Measurements from ENCODE around the gene SGO1. TPM values are rescaled to one million over a fixed set of nuclear protein-coding genes. Genes with fewer than 3 reads are reported as not detected.

Gene SGO1
- total RNA-seq, 4 donors from 2014 or later = 0.33 to 0.67 (median 0.46) TPM; not detected in 1

- peaks cover 0 to 9% of the 10 kb centered on the region in 2 donors for H3K36me3 ChIP-seq
- H3K27ac ChIP-seq = no peak overlapping the region
- intact Hi-C loops (cut with DNase I) = no loop called here
Measured at GRCh38 chr3:20145874-20146273, 40.1 kb downstream of the SGO1 start.

GRCh38 chr3:20143519-20143918 lies 42.5 kb downstream of the SGO1 start:
- Histone ChIP-seq H3K4me1 (no peaks in the 10 kb centered on the region), H3K4me3 (replicated peaks in 1 of 3) (no peak overlapping the region), H3K36me3 (peaks cover 0 to 13% of the 10 kb centered on the region in 2 donors), H3K27ac (no peak overlapping the region), H3K9me3 (no peaks in the 10 kb centered on the region), H3K27me3 (no peaks in the 10 kb centered on the region)
- TF ChIP-seq, protein P1, sequence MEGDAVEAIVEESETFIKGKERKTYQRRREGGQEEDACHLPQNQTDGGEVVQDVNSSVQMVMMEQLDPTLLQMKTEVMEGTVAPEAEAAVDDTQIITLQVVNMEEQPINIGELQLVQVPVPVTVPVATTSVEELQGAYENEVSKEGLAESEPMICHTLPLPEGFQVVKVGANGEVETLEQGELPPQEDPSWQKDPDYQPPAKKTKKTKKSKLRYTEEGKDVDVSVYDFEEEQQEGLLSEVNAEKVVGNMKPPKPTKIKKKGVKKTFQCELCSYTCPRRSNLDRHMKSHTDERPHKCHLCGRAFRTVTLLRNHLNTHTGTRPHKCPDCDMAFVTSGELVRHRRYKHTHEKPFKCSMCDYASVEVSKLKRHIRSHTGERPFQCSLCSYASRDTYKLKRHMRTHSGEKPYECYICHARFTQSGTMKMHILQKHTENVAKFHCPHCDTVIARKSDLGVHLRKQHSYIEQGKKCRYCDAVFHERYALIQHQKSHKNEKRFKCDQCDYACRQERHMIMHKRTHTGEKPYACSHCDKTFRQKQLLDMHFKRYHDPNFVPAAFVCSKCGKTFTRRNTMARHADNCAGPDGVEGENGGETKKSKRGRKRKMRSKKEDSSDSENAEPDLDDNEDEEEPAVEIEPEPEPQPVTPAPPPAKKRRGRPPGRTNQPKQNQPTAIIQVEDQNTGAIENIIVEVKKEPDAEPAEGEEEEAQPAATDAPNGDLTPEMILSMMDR (IDR thresholded peaks at IDR 0.05) = no peak
- no peak for TF ChIP-seq POLR2A (IDR thresholded peaks at IDR 0.05)
- DNase-seq = no peak
- intact Hi-C loops (cut with DNase I) = no loop called here
- WGBS, 2 donors = 93 to 99% methylated on average over 2 of the region's 2 CpGs

More at GRCh38 chr3:20145874-20146273, 40.1 kb downstream of the SGO1 start:
- DNase-seq = no peak
- 81 to 82% methylated on average over 2 of the region's 2 CpGs for WGBS, 2 donors
- Histone ChIP-seq H3K4me3 (replicated peaks in 1 of 3) (no peak overlapping the region), H3K4me1 (no peaks in the 10 kb centered on the region), H3K27me3 (no peaks in the 10 kb centered on the region), H3K9me3 (no peaks in the 10 kb centered on the region)
- TF ChIP-seq, protein P1 (IDR thresholded peaks at IDR 0.05) = no peak
- TF ChIP-seq POLR2A (IDR thresholded peaks at IDR 0.05) = no peak

- H3K27me3 ChIP-seq = no peaks in the 10 kb centered on the region
- no peak overlapping the region for H3K4me3 ChIP-seq (replicated peaks in 1 of 3)
- H3K4me1 ChIP-seq = no peaks in the 10 kb centered on the region
- DNase-seq = no peak
- intact Hi-C loops (cut with DNase I) = no loop called here
- no peak overlapping the region for H3K27ac ChIP-seq
- 98% methylated on average over 4 of the region's 4 CpGs for WGBS, 2 donors
- TF ChIP-seq, protein P1 (IDR thresholded peaks at IDR 0.05) = no peak
- TF ChIP-seq POLR2A (IDR thresholded peaks at IDR 0.05) = no peak
- no peaks in the 10 kb centered on the region for H3K9me3 ChIP-seq
- peaks cover 0 to 6% of the 10 kb centered on the region in 2 donors for H3K36me3 ChIP-seq
Measured at GRCh38 chr3:20142517-20142916, 43.5 kb downstream of the SGO1 start.

- no peak overlapping the region for H3K27ac ChIP-seq
- H3K4me1 ChIP-seq = no peaks in the 10 kb centered on the region
- H3K36me3 ChIP-seq = peaks cover 0 to 6% of the 10 kb centered on the region in 2 donors
- 55 to 56% methylated on average over 7 of the region's 7 CpGs for WGBS, 2 donors
- intact Hi-C loops (cut with DNase I) = no loop called here
- DNase-seq = no peak
- no peaks in the 10 kb centered on the region for H3K9me3 ChIP-seq
- no peak overlapping the region for H3K4me3 ChIP-seq (replicated peaks in 1 of 3)
- H3K27me3 ChIP-seq = no peaks in the 10 kb centered on the region
- TF ChIP-seq, protein P1 (IDR thresholded peaks at IDR 0.05) = no peak
- TF ChIP-seq POLR2A (IDR thresholded peaks at IDR 0.05) = no peak
Measured at GRCh38 chr3:20141851-20142250, 44.2 kb downstream of the SGO1 start.

- Histone ChIP-seq H3K9me3 (no peaks in the 10 kb centered on the region), H3K4me3 (replicated peaks in 1 of 3) (no peak overlapping the region), H3K4me1 (no peaks in the 10 kb centered on the region), H3K36me3 (peaks cover 0 to 6% of the 10 kb centered on the region in 2 donors), H3K27me3 (no peaks in the 10 kb centered on the region), H3K27ac (no peak overlapping the region)
- intact Hi-C loops (cut with DNase I) = no loop called here
- 66 to 71% methylated on average over 2 of the region's 2 CpGs for WGBS, 2 donors
- TF ChIP-seq, protein P1 (IDR thresholded peaks at IDR 0.05) = no peak
- TF ChIP-seq POLR2A (IDR thresholded peaks at IDR 0.05) = no peak
- no peak for DNase-seq
Measured at GRCh38 chr3:20141316-20141715, 44.7 kb downstream of the SGO1 start.
